Endodermal cell (in vitro differentiated cells): ENCODE data around the gene HSPB1. TPM values are rescaled to one million over a fixed set of nuclear protein-coding genes. Genes with fewer than 3 reads are reported as not detected.

Experiments
- DNase-seq: peaks from one replicate; pipeline ENCODE4 v3.0.0-alpha.2; 2017
- H3K27ac ChIP-seq: 2 replicates; pipeline ENCODE4 v1.5.1; 2013; ENCODE audit warnings: mild to moderate bottlenecking, low read depth, low read length, moderate library complexity
- H3K27me3 ChIP-seq: 2 replicates; pipeline ENCODE4 v1.6.1; 2013; ENCODE audit warnings: mild to moderate bottlenecking, low read length, moderate library complexity; ENCODE audit not compliant: insufficient read depth, control insufficient read depth, poor library complexity, severe bottlenecking
- H3K36me3 ChIP-seq: 2 replicates; pipeline ENCODE4 v1.7.0; 2013; ENCODE audit warnings: mild to moderate bottlenecking, low read length, moderate library complexity; ENCODE audit not compliant: control insufficient read depth, insufficient read depth
- H3K4me1 ChIP-seq: one replicate; pipeline ENCODE4 v1.7.0; 2013; ENCODE audit warnings: low read length; ENCODE audit not compliant: control insufficient read depth, insufficient read depth
- H3K4me3 ChIP-seq: 2 replicates; pipeline ENCODE4 v1.5.1; 2013; ENCODE audit warnings: mild to moderate bottlenecking, low read length, moderate library complexity
- H3K9ac ChIP-seq: 2 replicates; pipeline ENCODE4 v1.6.1; 2013; ENCODE audit warnings: mild to moderate bottlenecking, low read length, moderate library complexity; ENCODE audit not compliant: poor library complexity, severe bottlenecking; ENCODE audit errors: extremely low read depth
- H3K9me3 ChIP-seq: 2 replicates; pipeline ENCODE4 v1.6.1; 2013; ENCODE audit warnings: mild to moderate bottlenecking, low read length, moderate library complexity; ENCODE audit not compliant: control insufficient read depth
- H3K27ac Mint-ChIP-seq: 2 replicates; pipeline ENCODE4 v1.8.0; 2020; ENCODE audit warnings: mixed read lengths
- H3K27me3 Mint-ChIP-seq: 2 replicates; pipeline ENCODE4 v1.8.0; 2021; ENCODE audit warnings: mild to moderate bottlenecking, mixed read lengths; ENCODE audit not compliant: insufficient read depth
- H3K36me3 Mint-ChIP-seq: 2 replicates; pipeline ENCODE4 v1.8.0; 2020; ENCODE audit warnings: low read depth, mixed read lengths
- H3K4me1 Mint-ChIP-seq: 2 replicates; pipeline ENCODE4 v1.8.0; 2020; ENCODE audit warnings: mixed read lengths
- H3K4me3 Mint-ChIP-seq: 2 replicates; pipeline ENCODE4 v1.8.0; 2020; ENCODE audit warnings: mild to moderate bottlenecking, moderate library complexity, mixed read lengths
- H3K9me3 Mint-ChIP-seq: 2 replicates; pipeline ENCODE4 v1.8.0; 2020; ENCODE audit warnings: mild to moderate bottlenecking, mixed read lengths
- CTCF ChIP-seq: fragments of 200-600 bp; sonication (generic); conservative IDR thresholded peaks from 2 replicates; pipeline ENCODE4 v1.5.0; 2021; ENCODE audit warnings: antibody characterized with exemption, mild to moderate bottlenecking
- WGBS, 2 experiments: methylation state at CpG; one replicate each; pipeline versions ENCODE4 v1.1.5 to v1.1.7; 2013; ENCODE audit warnings: missing lambda C conversion rate in 2 of 2, mixed read lengths in 1 of 2; ENCODE audit not compliant: insufficient coverage in 1 of 2, insufficient read length in 1 of 2; 5-methylcytosine and 5-hydroxymethylcytosine counted together
- total RNA-seq, 2 donors: library from RNA; stranded (reverse); fragmentation: NEBNext Ultra II Directional in 1 of 2; extraction: Animal tissue kit (Norgen Biotek cat#: 25700) in 1 of 2; gene quantifications; 2 replicates in 1 of 2; 3 replicates in 1 of 2; pipeline ENCODE4 v1.2.1, GENCODE V29; 2021

The HSPB1 gene
- total RNA-seq, 2 donors from 2014 or later: 244 to 248 TPM

DNA sequence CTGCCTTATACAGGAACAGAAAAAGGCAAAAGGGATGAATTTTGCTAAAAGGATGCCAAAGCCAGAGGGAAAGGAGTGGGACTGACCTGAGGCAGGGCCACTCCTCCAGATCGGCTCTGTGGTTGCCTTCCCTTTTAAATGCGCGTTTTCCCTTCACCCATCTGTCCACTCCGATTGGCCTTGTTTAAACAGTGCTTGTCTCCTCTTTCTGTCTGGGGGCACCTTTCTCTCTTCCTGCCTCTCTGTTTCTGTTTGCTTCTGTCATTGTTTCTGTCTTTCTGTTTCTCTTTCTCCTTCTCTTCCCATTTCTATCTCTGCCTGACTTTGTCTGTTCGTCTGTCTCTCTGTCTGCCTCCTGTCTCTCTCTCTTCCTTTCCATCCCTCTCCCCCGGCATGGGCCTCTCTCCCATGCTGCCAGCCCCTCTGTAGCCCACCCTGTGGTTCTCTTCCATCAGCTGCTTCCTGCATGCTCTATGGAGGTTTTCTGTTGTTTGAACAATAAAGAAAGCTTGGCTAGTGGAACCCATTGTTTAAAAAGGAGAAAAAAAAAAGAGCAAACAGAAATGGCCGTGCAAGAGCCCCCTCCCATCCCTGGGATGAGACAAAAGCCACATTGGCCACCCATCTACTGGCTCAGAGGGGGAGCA lies 29.5 kb upstream of the HSPB1 start:
- no peak overlapping the region for H3K4me3 ChIP-seq
- peak overlapping the region; percentile 22 for H3K4me3 Mint-ChIP-seq

GRCh38 chr7:76273503-76273902 lies 29.0 kb upstream of the HSPB1 start:
- H3K36me3 Mint-ChIP-seq: no peaks in the 10 kb centered on the region
- H3K4me3 Mint-ChIP-seq: no peak overlapping the region
- Histone ChIP-seq H3K36me3 (no peaks in the 10 kb centered on the region), H3K9me3 (no peaks in the 10 kb centered on the region), H3K4me1 (no peaks in the 10 kb centered on the region), H3K27me3 (peaks cover 35% of the 10 kb centered on the region), H3K4me3 (no peak overlapping the region), H3K27ac (no peak overlapping the region), H3K9ac (no peak overlapping the region)
- no peak for TF ChIP-seq CTCF
- H3K27me3 Mint-ChIP-seq: peaks cover 54% of the 10 kb centered on the region
- no peak for DNase-seq
- no peak overlapping the region for H3K27ac Mint-ChIP-seq
- no peaks in the 10 kb centered on the region for H3K9me3 Mint-ChIP-seq
- WGBS, 2 experiments: 79 to 87% methylated on average over 5 of the region's 5 CpGs
- H3K4me1 Mint-ChIP-seq: peaks cover 15% of the 10 kb centered on the region

More for the DNA sequence above, 29.5 kb upstream of the HSPB1 start:
- peak overlapping the region; percentile 34 for H3K27ac ChIP-seq
- H3K27me3 ChIP-seq: peaks cover 33% of the 10 kb centered on the region
- Mint-ChIP-seq H3K27me3 (peaks cover 53% of the 10 kb centered on the region), H3K9me3 (no peaks in the 10 kb centered on the region), H3K27ac (no peak overlapping the region), H3K4me1 (peaks cover 17% of the 10 kb centered on the region), H3K36me3 (no peaks in the 10 kb centered on the region)
- no peak for TF ChIP-seq CTCF
- 27 to 47% methylated on average over 7 of the region's 7 CpGs for WGBS, 2 experiments
- no peak for DNase-seq
- no peaks in the 10 kb centered on the region for H3K4me1 ChIP-seq
- no peaks in the 10 kb centered on the region for H3K36me3 ChIP-seq
- H3K9ac ChIP-seq: no peak overlapping the region
- H3K9me3 ChIP-seq: no peaks in the 10 kb centered on the region

DNA sequence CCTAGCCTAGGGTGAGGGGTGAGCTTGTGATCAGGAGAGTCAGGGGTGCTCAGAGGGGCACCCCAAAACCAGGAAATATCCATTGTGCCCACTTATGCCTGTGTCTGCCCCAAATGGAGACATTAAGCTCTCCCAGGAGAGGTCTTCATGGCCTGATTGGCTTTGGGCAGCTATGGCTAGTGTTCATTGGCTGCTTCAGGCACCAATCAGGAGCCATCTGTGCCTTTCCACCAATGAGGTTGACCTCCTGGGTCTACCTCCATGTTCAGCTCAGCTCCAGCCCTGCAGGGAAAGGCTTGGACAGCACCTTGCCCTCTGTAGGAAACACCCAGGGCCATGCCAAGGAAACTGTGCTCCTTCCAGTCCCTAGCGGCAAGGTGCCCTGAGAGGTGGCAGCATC lies 23.9 kb upstream of the HSPB1 start:
- Histone ChIP-seq H3K4me3 (no peak overlapping the region), H3K9me3 (no peaks in the 10 kb centered on the region), H3K27me3 (peaks cover 67% of the 10 kb centered on the region), H3K4me1 (no peaks in the 10 kb centered on the region), H3K9ac (no peak overlapping the region), H3K27ac (no peak overlapping the region), H3K36me3 (no peaks in the 10 kb centered on the region)
- peaks cover 8% of the 10 kb centered on the region for H3K4me1 Mint-ChIP-seq
- H3K9me3 Mint-ChIP-seq: no peaks in the 10 kb centered on the region
- H3K4me3 Mint-ChIP-seq: no peak overlapping the region
- DNase-seq: peak; percentile 71
- TF ChIP-seq CTCF: no peak
- no peaks in the 10 kb centered on the region for H3K36me3 Mint-ChIP-seq
- H3K27ac Mint-ChIP-seq: no peak overlapping the region
- WGBS, 2 experiments: 96% methylated on average over 1 of the region's 1 CpG; no CpG with 5 or more reads in 1 of the 2 experiments
- H3K27me3 Mint-ChIP-seq: peaks cover 72% of the 10 kb centered on the region
